Ramos (cell line): Measurements from ENCODE around the gene FBXO3.
"Not testable (repeated sequence)": the region's sequence is repeated elsewhere in the genome, so short reads cannot be mapped to it uniquely, and the experiment has no call there.

ENCODE experiments used
- in situ Hi-C: fragments of 300-500 bp; cut with MboI; formaldehyde crosslinking; loops from one replicate; pipeline ENCODE4 v1.14.3; 2022; ENCODE audit warnings: low sequenced_read_pairs; ENCODE audit not compliant: unreplicated experiment

Gene FBXO3, protein sequence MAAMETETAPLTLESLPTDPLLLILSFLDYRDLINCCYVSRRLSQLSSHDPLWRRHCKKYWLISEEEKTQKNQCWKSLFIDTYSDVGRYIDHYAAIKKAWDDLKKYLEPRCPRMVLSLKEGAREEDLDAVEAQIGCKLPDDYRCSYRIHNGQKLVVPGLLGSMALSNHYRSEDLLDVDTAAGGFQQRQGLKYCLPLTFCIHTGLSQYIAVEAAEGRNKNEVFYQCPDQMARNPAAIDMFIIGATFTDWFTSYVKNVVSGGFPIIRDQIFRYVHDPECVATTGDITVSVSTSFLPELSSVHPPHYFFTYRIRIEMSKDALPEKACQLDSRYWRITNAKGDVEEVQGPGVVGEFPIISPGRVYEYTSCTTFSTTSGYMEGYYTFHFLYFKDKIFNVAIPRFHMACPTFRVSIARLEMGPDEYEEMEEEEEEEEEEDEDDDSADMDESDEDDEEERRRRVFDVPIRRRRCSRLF

DNA sequence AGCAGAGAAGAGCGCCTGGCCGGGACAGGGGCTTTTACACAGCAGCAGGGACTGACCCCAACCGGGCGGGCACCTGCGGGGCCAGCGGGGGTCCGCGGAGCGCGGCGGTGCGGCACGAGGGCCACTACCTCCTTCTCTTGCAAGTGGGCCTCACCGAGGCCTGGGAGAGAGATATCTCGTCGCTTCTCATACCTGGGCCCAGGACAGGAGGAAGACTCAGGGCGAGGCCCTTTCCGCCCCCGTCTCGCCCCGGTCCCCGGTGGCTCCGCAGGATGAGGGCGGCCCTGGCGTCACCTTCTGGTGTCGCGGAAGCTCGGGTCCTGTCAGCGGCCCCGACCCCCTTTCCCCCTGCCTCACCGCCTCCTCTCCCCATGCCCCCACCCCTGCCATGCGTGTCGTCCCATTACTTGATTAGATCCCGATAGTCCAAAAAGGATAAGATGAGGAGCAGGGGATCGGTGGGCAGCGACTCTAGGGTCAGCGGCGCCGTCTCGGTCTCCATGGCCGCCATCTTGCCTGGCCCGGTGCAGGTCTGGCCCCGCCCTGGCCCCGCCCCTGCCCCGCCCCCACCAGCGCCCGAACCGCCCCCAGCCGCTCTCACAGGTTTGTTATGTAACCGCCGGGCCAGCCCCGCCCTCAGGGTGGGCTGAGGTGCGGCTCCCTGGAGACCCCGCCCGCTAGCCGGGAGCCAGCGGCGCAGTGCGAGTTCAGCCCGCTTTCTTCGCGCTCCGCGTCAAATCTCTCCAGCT lies at the start of gene FBXO3:
Gene FBXO3, minus strand, starts transcription at position 534 of the 749 bp plus-strand sequence. Its CDS starts 23 bp downstream, at position 511.
- in situ Hi-C loops: no loop called here

DNA sequence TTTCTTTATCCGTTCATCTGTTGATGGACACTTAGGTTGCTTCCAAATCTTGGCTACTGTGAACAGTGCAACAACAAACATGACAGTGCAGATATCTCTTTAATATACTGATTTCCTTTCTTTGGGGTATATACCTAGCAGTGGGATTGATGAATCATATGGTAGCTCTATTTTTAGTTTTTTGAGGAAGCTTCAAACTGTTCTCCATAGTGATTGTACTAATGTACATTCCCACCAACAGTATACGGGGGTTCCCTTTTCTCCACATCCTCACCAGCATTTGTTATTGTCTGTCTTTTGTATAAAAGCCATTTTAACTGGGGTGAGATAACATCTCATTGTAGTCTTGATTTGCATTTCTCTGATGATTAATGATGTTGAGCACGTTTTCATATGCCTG lies 48.7 kb upstream of the FBXO3 start:
- in situ Hi-C loops: not testable (repeated sequence)

DNA sequence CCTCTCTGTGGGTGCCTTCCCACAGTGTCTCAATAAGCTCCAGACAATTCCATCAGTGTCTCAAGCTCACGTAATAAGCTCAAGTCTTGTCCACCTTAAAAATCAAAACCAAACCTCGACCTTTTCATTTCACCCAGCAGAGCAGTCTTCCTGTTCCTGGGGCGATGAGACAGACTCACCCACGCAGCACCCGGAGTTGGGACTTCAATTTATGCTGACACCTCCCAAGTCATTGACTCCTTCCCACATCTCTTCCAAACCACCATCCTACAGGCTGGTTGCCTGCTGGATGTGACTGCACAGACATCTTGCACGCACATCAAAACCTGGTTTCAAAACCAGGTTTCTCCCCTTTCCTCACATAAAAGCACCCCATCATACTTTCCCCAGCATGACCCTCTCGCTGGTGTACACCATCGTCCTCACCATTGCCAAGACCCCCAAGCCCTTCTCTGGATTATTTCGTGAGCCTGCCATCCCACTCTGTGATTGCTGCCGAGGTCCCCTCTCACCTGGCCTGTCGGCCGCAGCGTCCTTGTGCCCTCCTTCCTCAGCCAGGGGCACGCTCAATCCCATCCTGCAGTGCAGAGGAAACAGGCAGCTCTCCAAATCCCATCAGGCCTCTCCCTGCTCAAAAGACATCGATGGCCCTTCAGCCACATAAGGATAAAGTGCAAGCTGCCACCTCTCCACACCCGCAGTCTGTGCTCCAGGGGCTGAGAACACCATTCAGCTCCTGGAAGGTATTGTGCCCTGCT lies 45.1 kb upstream of the FBXO3 start:
- in situ Hi-C loops: no loop called here

DNA sequence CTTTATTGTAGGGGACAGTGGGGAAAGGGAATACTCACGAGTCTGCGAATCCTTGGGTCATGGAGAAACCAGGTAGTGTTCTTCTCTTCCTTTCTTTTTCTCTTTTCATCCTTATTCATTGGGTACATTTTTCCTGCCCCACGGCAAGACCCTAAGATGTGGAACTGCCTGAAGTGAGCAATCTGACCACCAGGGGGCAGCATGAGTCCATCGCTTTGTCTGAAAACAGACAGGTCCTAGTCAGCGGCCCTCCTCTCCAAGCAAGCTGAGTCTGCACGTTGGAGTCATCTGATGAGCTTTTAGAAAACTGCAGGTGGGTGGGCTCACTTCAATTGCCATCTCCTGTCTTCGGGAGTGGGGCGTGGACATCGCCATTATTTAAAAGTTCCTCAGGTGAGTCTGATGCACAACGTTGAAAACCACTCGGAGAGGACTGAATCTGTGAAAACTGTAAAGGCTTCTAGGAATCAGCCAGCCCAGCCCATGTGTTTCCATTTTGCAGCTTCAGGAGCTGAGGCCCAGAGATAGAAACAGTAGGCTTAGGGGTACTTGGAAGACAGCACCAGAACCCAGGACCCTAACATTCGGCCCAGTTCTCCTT lies 34.0 kb upstream of the FBXO3 start:
- in situ Hi-C loops: no loop called here

DNA sequence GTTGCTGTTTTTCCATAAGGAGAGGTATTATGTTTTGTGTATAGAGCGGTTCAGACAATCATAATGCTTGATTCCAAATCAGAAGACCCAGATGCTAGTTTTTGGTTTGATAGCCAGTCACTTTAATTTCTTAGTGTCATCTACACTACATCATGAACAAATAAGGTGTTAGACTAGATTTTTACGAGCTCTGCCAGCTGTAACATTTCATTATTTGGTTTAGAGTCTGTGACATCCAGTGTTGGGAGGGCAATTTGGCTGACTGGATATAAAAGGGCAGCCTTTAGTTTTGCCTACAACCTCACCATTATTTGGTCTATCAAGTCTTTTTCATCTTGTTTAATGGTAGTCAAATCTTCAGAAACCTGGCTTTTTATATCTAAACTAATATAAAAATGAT lies 30.2 kb upstream of the FBXO3 start:
- in situ Hi-C loops: no loop called here

DNA sequence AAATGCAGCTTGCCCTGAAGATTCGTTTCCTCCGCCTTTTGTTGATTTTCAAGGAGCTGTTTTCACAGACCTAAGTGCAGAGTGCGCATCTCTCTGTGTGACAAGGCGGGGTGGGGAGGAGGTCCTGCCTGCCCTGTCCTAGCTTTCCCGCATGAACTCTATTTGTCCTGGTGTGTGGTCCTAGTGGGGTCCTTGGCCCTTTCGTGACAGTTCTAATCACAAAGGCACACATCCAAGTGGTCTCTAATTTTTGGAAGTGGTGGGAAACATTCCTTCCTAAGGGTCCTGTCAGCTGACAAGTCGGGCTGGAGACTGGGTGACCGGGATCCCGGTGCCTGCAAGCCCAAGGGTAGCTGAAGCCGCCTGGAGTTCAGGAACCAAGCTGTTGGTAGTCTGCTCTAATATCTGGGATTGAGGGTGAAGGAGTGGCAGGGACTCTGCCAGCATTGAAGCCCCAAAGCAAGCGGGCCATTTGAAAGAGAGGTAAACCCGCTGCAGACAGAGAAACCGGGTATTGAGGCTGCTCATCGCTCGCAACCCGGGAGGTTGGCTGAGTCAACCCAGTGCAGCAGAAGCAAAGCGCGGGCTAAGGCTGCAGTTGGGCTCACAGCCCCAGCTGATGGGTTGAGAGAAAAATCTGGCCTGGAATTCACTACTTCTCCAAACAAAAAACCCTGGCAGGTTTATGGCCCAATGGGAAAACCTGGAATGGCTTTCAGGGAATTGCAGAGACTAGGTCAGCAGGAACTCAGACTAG lies 28.1 kb upstream of the FBXO3 start:
- in situ Hi-C loops: no loop called here

DNA sequence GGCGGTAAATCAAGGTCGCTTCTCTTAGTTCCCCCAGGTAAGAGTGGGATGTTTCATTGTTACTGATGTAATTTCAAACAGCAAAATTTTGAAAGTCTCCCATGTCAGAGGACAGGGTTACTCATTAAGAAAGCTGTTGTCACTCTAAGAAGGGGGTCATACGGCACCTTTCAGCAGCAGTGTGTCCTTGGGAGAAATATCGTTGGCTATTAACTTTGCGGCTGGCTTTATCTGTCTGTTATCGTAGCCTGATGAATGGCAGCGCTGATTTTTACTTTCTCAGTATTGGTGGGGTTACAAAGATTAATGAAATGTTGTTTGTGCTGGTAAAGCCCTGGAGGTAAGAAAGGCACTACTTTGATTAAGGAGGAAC lies 27.5 kb upstream of the FBXO3 start:
- in situ Hi-C loops: no loop called here

DNA sequence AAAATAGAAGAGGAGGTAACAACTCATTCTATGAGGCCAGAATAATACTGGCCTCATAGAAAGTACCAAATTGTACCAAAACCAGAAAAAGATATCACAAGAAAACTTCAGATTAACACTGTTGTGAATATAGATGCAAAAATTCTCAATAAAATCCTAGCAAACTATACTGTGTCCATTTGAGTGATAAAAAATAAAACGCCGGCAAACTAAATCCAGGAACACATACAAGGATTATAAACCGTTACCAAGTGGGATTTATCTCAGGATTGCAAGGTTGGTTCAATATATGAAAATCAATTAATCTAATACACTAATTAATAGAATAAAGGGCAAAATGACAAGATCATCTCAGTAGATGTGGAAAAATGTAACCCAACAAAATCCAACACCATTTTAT lies 23.6 kb upstream of the FBXO3 start:
- in situ Hi-C loops: no loop called here

DNA sequence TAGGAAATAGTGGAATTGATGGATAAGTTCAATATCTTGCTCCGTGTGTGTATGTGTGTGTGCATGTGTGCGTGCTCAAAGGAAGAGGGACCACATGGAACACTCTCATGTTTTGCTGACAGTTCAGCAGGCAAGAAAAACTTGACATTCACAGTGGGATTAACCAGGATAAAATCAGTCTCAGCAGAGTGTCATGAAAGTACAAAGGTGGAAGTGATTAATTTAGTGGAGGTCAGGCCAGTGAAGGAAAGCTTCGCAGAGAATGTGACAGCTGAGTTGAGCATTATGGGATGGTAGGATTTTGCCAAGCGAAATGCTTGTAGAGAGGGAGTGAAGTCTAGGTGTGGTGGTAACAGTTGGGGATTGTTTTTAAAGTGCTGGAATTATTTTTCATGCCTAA lies 15.7 kb upstream of the FBXO3 start:
- in situ Hi-C loops: no loop called here

DNA sequence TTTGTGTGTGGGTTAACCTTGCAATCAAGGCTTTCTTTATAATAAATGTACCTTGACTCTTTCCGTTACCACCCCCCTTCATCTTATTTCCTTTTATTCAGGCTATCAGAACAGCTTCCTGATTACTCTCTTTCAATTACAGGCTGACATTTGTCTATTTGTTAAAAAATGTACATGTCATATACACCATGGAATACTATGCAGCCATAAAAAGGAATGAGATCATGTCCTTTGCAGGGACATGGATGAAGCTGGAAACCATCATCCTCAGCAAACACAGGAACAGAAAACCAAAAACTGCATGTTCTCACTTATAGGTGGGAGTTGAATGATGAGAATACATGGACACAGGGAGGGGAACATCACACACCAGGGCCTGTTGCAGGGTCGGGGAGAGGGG lies 13.8 kb upstream of the FBXO3 start:
- in situ Hi-C loops: not testable (repeated sequence)

DNA sequence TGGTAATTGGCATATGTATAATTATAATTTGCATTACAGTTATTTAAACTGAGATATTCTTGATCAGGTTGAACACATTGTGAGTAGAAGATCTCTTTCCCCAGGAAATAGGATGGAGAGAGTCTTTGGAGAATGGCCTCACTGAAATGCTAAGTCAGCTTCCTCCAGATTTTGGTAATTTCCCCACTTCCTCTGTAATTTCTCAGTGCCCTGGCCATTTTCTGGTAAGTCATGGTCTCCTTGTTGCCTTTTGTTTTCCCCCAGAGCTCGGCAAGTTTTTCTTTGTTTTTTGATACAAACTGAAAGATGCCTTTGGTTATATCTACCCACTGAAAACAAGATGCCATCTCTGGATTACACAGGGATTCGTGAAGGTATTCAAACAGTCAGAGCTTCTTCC lies 12.8 kb upstream of the FBXO3 start:
- in situ Hi-C loops: no loop called here

DNA sequence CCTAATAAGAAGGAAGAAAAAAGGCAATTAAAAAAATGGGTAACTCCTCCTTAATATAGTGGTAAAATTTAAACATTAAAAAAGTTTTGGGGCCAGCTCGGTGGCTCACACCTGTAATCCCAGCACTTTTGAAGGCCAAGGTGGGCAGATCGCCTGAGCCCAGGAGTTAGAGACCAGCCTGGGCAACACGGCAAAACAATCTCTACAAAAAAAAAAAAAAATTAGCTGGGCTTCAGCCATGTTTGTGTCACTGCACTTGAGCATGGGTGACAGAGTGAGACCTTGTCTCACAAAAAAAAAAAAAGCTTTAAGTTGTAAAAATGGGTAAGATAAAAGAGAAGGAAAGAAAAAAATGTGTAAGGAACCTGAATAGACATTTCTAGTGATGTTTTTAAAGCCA lies 11.3 kb upstream of the FBXO3 start:
- in situ Hi-C loops: no loop called here

DNA sequence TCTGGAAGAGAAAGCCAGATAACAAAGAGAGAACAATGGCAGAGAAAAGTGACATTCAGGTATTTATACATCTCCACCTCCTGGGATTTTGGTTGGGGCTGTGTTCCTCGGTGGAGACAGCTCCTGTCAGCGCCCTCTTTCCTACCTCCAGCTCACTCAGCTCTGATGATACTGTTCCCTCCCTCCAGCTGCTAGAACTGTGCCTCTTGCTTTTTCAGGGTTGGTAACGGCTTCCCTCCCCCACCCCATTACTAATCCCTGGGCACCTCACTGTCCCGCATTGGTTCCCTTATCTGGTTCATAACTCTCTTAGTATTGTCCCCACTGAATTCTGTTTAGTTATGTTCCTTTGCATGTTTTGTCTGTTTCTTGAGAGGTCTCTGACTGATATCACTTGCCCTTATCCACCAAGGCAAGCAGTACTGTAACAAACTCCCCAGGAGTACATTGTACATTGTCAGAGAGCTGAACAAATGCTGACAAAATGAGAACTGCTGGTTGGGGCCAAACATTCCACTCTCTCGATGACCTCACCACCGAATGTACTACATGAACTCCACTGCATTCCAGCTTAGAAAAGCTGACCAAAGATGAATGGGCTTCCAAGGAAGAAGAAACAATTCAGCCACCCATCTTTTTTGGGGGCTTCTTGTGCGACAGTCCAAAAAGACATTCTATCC lies 5.7 kb upstream of the FBXO3 start:
- in situ Hi-C loops: no loop called here

DNA sequence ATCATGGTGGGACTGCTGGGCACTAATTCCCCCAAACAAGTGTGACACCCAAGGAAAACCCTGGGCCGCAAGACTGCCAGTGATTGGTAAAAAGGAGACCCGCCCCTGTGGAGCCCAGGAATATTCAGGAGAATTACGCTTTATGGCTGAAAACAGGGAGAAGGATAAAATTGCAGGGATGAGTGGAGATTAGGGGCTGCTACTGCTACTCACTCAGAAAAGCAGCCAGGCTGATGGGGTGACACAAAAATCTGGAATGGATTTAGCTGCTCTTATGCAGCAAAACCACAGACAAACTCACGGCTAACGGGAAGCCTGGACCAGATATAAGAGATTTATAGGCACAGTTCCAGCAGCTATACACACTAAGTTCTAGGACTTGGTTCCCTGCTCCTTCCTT lies 4.4 kb upstream of the FBXO3 start:
- in situ Hi-C loops: no loop called here

DNA sequence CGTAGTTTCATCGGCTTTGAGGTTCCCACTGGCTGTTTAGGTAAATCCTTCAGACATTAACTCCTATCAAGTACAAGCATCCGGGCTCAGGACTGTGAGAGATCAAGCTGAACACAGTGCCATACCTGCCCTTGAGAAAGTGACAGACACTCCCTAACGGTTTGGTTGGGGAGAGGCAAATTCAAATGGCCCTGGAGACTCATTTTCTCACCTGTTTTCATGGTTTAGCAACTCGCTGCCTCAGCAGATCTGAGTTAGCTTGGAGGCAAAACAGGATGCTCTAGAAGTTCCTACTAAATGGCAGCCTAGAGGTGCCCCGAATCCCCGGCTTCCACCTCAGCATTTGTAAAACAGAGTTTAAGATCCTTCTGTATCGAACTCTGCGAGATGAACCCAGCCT lies 3.6 kb upstream of the FBXO3 start:
- in situ Hi-C loops: no loop called here

DNA sequence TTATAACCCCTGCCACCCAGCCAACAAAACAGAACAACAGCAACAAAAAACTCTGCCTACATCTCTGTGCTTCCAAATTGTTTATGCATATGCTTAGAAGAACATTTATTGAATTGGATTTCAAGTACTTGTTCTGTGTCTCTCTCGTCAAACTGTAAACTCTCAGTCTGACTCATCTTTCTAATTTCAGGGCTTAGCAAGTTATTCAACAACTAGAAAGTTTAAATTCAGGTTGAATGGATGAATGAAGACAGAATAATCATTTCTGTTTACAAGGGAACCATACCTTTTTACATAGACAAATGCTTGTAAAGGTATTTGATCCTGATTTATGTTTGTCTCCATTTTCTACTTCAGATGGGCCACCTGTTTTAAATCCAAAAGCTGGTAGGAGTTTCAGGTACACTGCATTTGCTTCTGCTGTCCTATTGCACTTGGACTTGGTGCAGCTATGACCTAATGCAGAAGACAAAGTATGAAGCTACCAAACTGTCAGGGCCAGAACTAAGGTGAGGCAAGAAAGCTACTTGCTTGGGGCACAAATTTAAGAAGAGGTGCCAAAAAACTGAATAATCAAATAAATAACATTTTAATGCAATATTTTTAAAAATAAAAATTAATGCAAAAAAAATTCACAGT lies 1.6 kb upstream of the FBXO3 start:
- in situ Hi-C loops: no loop called here

DNA sequence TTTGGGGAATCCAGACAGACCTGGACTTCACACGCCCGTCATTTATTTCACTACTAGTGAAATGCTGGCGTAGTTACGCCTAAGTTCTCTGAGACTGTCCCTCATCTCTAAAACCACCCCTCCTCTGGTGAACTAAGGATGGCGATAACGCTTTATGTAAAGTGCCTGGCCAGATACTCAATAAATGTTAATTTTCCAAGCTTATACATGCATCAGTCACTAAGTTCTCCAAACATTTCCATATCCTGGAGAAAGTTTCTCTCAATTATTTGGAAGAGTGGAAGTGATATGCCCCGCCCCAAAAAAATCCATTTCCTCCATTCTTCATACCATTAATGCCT lies 1.1 kb upstream of the FBXO3 start:
- in situ Hi-C loops: no loop called here

DNA sequence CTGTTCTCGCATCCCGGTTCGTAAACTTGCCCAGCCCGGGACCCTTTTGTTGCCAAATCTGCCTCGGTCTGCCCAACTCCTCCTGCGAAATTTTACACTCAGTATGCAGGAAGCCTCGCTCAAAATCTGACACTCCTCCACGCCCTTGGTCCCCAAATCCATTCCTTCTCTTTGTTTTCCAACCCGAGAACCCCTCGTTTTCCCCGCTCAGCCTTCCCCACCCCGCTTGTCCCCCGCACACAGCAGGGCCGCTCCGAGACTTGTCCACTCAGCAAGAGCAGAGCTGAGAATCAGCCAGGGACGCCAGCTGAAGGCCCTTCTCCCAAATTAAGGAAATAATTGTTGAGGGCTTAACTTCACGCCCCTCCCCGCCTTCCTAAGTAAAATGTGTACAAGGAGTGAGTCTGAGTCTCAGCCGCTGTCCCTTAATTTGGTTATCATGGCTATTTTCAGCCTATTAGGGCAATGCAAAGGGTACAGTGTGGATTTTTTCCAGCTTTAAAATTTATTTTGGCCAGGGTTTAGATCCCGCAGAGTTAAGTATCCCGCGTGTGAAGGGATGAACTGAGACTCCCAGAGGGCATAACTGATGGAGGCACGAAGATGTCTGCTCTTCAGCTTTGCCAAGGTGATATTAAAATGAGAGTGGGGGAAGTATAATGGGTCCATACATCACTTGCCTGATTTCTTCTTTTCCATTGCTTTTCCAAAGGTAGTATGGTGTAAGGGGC lies 581 bp upstream of the FBXO3 start:
- in situ Hi-C loops: no loop called here
